ENCODE data around the gene PTCD3.

PTCD3 gene

GRCh38 chr2:86081724-86082123 is 24.3 kb upstream of the PTCD3 start:
- DNase-seq (ENCODE audit: low spot score) = no peak

- DNase-seq (ENCODE audit: low spot score) = no peak
Measured at GRCh38 chr2:86082756-86083155, 23.3 kb upstream of the PTCD3 start.

- DNase-seq (ENCODE audit: low spot score) = no peak
Measured at GRCh38 chr2:86087936-86088850, 17.8 kb upstream of the PTCD3 start.

- DNase-seq (ENCODE audit: low spot score) = no peak
Measured at GRCh38 chr2:86094229-86094628, 11.8 kb upstream of the PTCD3 start.

- DNase-seq (ENCODE audit: low spot score) = no peak
Measured at GRCh38 chr2:86097114-86097896, 8.7 kb upstream of the PTCD3 start.

GRCh38 chr2:86097913-86098312 is 8.1 kb upstream of the PTCD3 start:
- DNase-seq (ENCODE audit: low spot score) = no peak

GRCh38 chr2:86102157-86102556 is 3.9 kb upstream of the PTCD3 start:
- DNase-seq (ENCODE audit: low spot score) = no peak

- peak; percentile 96 for DNase-seq (ENCODE audit: low spot score)
Measured at GRCh38 chr2:86105252-86105968, 625 bp upstream of the PTCD3 start, which contains the start of gene POLR1A. Gene POLR1A (minus strand): TSS chr2:86105886. CDS start chr2:86105776, 110 bp downstream.

GRCh38 chr2:86107031-86107430 is 996 bp downstream of the PTCD3 start:
- no peak for DNase-seq (ENCODE audit: low spot score)

GRCh38 chr2:86118130-86118529 is 12.1 kb downstream of the PTCD3 start:
- no peak for DNase-seq (ENCODE audit: low spot score)

- DNase-seq (ENCODE audit: low spot score) = no peak
Measured at GRCh38 chr2:86123328-86123925, 17.4 kb downstream of the PTCD3 start.

GRCh38 chr2:86124683-86125082 is 18.6 kb downstream of the PTCD3 start:
- DNase-seq (ENCODE audit: low spot score) = no peak

- DNase-seq (ENCODE audit: low spot score) = no peak
Measured at GRCh38 chr2:86134709-86135108, 28.7 kb downstream of the PTCD3 start.

GRCh38 chr2:86135653-86136052 is 29.6 kb downstream of the PTCD3 start:
- DNase-seq (ENCODE audit: low spot score) = peak; percentile 18

- no peak for DNase-seq (ENCODE audit: low spot score)
Measured at GRCh38 chr2:86136141-86136540, 30.1 kb downstream of the PTCD3 start.

GRCh38 chr2:86138736-86139625 is 32.9 kb downstream of the PTCD3 start:
- DNase-seq (ENCODE audit: low spot score) = no peak

- DNase-seq (ENCODE audit: low spot score) = peak; percentile 33
Measured at GRCh38 chr2:86139981-86140380, 33.9 kb downstream of the PTCD3 start.

- no peak for DNase-seq (ENCODE audit: low spot score)
Measured at GRCh38 chr2:86140969-86141392, 34.9 kb downstream of the PTCD3 start.

- DNase-seq (ENCODE audit: low spot score) = no peak
Measured at GRCh38 chr2:86142436-86143257, 36.6 kb downstream of the PTCD3 start.

- DNase-seq (ENCODE audit: low spot score) = no peak
Measured at GRCh38 chr2:86143307-86143706, 37.3 kb downstream of the PTCD3 start.
